Epithelial cell of proximal tubule (primary cell): ENCODE results near the gene IP6K3. TPM values are rescaled to one million over a fixed set of nuclear protein-coding genes. Genes with fewer than 3 reads are reported as not detected.

ENCODE experiments used
- DNase-seq: peaks from one replicate; pipeline ENCODE4 v3.0.0-alpha.2; 2011; ENCODE audit warnings: low read depth
- H3K4me3 ChIP-seq: 2 replicates; pipeline ENCODE4 v1.5.1; 2011; ENCODE audit warnings: low read depth, mild to moderate bottlenecking, low read length
- CTCF ChIP-seq: conservative IDR thresholded peaks from 2 replicates; pipeline ENCODE4 v1.5.1; 2012; ENCODE audit warnings: low read depth, mild to moderate bottlenecking, low read length
- total RNA-seq: library from RNA; depleted of rRNA; stranded (reverse); fragments of >200 nt; gene quantifications from 2 replicates; pipeline ENCODE4 v1.2.3, GENCODE V29; 2015

IP6K3 gene
- total RNA-seq, 1 donor from 2014 or later = 0.40 TPM

GRCh38 chr6:33784787-33785186 is 38.1 kb upstream of the IP6K3 start:
- no peak for TF ChIP-seq CTCF
- no peak overlapping the region for H3K4me3 ChIP-seq
- no peak for DNase-seq

DNA sequence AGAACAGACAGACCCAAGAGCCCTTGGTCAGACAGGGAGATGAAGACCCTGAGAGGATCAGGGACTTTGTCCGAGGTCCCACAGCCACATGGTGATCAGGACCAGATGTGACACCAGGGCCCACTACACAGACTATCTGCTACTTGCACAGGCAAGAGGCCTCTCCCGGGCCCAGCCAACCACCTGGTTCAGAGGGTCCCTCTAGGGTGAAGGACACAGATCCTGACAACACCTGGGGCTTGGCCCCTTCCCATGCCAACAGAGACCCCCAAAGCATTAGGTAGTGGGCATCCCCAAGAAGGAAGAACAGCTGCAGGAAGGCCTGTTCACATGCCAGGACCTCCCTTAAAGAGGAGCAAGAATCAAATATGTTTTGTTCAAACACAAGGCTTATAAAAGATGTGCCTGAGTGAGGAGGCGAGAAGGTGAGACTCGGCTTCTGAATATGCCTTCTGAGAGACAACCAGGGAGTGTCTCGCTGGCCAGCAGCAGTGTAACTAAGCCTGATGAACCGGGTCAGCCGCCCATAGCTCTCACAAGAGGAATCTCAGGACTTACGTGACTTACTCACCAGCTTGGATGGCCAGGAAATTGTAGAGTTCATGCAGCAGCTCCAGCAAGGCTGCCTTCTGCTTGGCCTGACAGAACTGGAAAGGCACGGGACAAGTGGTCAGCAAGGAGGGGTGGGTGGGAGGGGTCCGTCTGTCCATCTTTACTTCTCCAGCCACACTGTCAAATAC is 37.2 kb upstream of the IP6K3 start:
- no peak for DNase-seq
- TF ChIP-seq CTCF = no peak

GRCh38 chr6:33782561-33782960 is 35.9 kb upstream of the IP6K3 start:
- H3K4me3 ChIP-seq = no peak overlapping the region
- no peak for TF ChIP-seq CTCF
- no peak for DNase-seq

More for the DNA sequence above, 37.2 kb upstream of the IP6K3 start:
- H3K4me3 ChIP-seq = no peak overlapping the region

DNA sequence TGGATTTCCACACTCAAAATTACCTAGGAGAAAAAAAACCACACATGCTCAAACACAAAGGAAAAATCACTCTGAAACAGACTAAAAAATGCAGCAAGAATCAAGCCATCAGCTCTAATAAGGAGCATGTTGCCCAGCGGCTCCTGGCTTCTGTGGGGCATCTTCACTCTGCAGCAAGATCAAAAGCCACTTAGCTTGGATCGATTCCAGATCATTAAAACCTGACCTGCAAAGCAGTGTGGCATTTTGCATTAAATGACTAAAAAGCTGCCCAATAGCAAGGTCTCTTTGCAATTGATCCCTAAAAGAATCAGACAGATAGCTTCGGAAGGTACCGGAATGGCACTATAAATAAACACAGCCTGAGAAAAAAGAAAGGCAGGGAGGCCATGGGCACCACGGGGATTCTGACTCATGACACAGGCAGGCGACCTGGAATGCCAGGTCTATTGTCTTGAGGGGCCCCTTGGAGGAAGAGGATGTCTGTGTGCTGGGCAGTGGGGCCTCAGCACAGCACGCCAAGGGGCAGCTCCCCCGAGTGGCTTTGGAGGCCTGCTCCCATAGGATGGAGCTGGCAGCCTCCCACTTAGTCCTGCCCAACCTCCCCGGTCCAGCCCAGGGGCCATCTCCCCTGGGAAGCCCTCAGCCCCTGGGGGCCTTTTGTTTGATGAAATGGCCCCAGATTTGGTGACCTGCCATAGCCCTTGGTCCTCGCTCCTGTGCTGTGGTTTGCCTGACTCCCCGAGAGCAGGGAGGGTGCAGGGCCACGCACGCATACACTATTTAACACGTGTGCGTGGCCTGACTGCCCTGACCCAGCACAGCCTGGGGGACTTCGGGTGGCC is 34.6 kb upstream of the IP6K3 start:
- no peak for TF ChIP-seq CTCF
- no peak overlapping the region for H3K4me3 ChIP-seq
- DNase-seq = peak; percentile 39

DNA sequence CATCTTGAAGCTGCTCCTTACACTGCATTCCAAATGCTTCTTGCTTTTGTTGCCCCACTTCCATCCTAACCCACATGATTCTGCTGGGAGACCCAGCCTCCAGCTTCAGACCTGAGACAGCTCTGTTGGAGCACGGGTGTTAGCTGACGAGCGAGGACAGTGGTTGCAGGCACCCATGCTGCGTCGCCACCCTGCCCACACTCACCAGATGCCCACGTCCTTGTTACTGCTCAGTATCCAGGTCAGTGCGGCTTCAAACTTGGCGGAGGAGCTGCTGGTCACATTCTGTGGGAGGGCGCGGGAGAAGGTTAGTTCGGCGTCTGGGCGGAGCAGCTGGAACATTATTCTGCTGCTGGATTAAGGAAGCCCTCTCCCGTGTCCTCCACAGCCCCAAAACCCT is 33.2 kb upstream of the IP6K3 start:
- no peak overlapping the region for H3K4me3 ChIP-seq
- TF ChIP-seq CTCF = no peak
- DNase-seq = no peak

DNA sequence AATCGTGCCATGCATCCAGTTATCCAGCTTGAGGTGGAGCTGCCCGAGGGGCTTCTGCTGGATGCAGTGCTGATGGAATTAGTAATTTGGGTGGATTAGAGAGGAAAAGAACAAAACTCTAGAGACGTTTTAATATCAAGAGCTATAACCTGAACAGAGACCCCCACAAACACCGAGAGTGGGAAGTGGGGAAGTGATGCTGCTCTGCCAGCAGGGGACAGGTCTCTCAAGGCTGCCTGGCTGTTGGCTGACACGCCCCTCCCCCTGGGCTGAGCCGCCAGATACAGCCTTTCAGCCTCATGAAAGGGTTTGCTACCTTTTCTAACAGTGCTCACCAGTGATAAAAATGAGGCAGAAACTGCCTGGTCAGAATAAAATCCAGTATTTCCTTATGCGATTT is 32.6 kb upstream of the IP6K3 start:
- peak; percentile 14 for TF ChIP-seq CTCF
- no peak overlapping the region for H3K4me3 ChIP-seq
- DNase-seq = no peak
